HuH-7 (cell line): ENCODE measurements around the gene RREB1.

Experiments used
- DNase-seq: peaks from one replicate; pipeline ENCODE4 v3.0.0; 2011; ENCODE audit warnings: low spot score

Gene RREB1

DNA sequence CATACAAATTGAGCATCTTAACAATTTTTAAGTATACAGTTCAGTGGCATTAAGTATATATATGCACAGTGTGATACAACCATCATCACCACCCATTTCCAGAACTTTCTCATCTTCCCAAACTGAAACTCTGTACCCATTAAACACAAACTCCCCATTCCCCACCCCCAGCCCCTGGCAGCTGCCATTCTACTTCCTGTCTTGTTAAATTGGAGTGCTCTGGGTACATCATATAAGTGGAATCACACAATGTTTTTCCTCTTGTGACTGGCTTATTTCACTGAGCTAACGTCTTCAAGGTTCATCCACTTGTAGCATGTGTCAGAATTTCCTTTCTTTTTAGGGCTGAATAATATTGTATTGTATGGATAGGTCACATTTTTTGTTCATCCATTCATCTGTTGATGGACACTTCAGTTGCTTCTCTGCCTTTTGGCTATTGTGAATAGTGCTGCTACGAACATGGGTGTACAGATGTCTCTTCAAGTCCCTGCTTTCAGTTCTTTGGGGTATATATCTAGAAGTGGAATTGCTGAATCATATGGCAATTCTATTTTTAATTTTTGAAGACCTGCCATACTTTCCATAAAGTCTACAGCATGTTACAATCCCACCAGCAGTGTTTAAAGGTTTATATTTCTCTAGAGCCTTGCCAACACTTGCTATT, 19.6 kb upstream of the RREB1 start:
- DNase-seq: no peak

DNA sequence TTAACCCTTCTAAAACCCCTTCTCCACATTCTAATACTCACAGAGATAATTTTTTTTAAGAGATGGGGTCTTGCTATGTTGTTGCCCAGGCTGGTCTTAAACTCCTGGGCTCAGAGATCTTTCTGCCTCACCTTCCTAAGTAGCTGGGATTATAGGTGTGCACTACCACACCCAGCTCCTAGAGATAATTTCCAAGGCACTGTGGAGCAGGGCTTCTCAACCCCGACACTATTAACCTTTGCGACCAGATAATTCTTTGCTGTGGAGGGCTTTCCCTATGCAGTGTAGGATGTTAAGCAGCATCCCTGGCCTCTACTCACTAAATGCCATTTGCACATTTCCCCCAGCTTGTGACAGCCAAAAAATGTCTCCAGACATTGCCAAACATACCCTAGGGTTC, 8.8 kb upstream of the RREB1 start:
- DNase-seq: no peak

DNA sequence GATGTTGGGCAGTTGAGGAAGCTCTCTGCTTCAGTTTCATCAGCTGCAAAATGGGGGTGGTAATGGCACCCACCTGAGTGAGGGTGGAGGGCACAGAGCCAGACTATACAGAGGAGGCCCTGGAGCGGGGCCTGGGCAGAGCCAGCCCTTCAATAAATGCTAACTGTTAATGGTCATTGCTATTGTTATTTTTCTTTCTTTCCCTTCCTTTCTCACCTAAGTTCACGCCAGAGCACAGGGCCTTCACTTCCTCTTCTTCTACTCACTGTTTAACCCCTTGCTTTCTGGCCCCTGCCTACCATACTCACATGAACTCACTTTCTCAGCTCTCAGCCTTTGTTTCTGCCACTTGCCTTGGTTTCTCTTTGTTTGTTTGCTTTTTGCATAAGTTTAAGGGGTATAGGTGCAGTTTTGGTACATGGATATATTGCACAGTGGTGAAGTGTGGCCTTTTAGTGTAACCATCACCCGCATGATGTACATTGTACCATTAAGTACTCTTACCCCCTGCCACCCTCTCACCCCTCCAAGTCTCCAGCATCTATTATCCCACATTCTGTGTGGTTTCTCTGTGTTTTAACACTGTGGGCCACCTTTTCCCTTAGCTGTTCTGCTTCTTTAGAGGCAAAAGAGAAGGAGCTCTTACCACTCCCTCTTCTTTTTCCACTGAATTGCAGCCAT, 7.5 kb upstream of the RREB1 start:
- no peak for DNase-seq

DNA sequence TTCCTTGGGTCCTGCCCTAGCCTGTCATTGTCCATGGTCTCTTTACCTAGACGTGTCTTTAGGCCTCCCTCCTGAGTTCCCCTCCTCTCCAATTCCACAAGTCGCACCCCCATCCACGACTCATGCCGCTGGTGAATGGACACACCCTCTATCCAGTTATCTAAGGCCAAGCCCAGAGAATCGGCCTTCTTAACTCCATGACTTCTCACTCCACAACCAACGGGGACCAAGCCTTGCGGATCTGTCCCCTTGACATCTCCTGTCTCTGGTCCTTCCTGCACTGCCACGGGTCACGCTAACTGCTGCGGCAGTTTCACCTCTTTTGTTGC, 7.0 kb upstream of the RREB1 start:
- DNase-seq: no peak

DNA sequence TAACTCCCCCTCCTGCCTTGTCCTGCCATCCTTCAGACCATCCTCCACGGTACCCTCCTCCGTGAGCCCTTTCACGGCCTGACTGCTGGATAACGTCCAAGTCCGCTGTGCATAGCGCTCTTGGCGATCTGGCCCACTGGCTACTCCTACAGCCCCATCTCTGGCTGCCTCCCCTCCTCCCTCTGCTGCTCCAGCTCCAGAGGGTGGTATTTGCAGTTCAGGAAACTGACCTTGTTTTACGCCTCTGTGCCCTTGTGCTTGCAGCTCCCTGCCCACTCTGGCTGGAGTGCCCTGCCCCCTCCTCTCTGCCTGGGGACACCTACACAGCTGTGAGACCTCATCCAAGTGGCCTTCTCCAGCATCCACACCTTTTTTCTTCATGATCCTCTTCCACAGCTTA, 6.5 kb upstream of the RREB1 start:
- DNase-seq: no peak

DNA sequence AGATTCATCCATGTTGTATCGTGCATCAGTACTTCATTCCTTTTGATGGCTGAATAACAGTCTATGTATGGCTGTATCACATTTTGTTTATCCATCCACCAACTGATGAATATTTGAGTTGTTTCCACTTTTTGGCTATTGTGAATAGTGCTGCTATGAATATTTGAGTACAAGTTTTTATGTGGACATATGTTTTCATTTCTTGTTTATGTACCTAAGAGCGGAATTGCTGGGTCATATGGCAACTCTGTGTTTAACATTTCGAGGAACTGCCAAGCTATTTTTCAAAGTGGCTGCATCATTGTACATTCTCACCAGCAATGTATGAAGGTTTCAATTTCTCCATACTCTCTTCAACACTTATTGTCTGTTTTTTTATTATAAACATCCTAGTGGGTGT, 3.0 kb upstream of the RREB1 start:
- no peak for DNase-seq

DNA sequence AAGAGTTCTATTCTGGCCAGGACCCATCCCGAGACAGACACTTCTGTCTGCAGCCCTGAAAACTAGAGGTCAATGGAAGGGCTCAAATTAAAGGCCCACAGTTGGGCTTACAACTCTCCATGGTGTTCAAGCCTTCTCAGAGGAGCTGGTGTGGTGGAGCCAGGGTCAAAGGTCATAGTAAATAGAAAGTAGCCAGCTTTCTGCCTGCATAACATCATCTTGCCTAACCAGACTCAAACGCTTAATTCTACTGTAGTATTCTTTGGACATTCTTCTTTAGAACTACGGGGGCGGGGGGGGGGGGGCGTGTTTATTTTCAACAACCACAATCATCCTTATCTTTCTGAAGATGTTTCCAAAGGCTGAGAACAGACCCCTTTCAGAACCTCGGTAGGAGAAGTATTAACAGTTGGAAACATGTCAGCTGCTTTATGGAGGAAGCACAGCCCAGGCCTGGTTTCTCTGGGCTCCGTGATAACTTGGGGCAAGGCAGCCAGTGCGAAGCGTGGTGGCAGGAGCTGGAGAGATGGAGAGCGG, 1.5 kb upstream of the RREB1 start:
- peak; percentile 40 for DNase-seq

DNA sequence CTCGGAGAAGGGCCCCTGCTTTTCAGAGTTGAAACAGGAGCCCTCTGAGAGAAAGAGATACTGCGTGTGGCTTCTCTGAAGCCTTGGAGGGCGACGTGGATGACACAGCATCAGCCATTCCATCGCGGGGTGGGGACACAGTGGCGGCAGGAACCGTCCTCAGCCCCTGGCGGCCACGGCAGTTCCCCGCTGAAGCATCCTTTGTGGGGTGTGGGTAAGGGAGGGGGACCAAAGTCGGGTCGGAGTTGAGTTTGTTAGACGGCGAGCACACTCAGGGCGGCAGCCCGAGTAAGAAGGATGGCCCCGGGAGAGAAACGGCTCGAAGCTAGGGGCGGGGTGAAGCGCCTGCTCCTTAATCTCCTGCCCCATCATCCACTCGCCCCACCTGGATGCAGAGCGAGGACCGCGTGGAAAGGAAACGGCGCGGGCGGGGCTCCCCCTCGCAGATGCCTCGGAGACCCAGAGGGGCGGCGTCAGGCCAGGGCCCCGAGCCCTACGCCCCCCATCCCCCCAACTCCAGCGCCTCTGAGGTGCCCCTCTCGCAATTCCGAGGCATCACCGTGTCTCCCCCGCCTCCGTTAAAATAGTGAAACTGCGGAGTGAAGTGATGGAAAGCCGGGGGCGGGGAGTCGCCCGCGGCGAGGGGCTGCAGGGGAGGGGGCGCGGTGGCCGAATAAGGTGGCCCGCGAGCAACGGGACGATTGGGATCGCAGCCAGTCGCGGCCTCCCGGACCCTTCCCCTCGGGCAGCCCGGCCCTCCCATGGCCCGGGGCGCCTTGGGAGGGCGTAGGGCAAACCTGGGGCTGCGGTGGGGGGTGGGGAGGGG, 796 bp upstream of the RREB1 start:
- DNase-seq: peak; percentile 44

DNA sequence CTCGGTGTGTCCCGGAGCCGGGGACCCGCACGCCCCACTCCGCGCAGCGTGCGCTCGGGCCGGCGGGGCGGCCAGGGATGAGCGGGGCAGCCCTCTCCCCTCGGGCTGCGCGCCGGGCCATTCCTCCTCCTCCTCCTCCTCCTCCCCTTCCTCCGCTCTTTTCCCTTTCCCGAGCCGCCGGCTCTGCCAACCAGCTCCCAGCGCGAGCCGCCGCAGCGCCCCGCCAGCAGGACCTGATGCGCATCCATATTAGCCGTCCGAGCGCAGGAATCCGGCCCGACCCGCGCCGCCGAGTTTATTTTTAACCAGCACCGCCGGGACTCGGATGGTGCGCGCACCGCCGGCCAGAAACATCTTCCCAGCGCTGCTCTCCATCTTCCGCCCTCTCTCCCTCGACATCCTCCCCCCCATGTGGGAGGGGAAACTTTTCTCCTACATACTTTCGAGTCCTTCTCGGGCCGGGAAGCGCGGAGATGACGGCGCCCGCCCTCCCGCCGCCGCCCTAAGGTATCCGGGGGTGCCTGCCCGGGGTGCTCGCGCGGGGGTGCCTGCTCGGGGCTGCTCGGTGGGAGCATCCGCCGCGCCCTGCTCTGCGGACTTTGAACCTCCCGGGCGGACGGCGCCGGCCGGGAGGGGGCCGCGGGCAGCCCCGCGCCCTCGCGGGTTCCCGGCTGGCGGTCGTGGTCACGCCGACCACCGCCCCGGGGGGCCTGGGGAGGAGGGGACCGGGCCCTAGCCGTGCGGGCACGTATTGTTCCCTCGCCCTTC, 619 bp downstream of the RREB1 start:
- DNase-seq: peak; percentile 54

DNA sequence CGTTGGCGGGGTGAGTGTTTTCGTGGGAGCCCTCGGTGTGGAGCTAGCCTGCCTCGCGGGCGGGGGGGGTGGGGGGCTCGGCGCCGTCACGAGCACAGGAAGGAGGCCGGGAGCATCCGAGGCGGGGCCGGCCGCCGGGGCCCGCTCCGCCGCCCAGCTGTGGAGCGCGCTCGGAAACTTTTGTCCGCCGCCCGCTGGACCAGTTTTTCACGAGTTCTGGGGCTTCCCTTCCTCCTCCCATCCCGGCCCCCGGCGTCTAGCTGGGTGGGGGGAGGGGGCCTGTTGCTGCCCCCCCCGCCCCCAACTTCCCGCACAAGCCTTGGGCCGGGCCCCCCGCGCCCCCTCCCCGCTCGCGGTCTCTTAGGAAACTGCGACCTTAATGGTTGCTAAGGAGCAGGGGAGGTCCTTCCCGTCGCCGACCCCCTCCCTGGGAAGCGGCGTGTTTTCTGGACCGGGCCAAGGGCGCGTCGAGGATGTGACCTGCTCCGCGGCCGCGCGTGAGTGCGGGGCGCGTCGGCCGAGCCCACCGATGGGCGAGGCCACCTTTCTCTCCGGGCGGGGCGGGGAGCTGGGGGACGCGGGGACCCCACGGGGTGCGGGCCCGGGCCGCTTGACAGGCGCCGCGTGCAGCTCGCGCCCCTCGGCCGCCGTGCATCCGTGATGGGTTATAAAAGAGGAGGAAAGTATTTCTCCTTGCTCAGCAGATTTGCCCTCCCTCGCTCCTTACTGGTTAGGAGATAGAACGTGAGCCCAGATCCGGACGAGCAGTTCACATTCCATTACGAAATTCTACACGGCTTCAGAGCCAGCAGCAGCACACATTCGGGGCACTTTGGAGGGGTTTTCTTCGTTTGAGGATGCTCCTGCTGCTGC, 1.4 kb downstream of the RREB1 start:
- DNase-seq: peak; percentile 61

DNA sequence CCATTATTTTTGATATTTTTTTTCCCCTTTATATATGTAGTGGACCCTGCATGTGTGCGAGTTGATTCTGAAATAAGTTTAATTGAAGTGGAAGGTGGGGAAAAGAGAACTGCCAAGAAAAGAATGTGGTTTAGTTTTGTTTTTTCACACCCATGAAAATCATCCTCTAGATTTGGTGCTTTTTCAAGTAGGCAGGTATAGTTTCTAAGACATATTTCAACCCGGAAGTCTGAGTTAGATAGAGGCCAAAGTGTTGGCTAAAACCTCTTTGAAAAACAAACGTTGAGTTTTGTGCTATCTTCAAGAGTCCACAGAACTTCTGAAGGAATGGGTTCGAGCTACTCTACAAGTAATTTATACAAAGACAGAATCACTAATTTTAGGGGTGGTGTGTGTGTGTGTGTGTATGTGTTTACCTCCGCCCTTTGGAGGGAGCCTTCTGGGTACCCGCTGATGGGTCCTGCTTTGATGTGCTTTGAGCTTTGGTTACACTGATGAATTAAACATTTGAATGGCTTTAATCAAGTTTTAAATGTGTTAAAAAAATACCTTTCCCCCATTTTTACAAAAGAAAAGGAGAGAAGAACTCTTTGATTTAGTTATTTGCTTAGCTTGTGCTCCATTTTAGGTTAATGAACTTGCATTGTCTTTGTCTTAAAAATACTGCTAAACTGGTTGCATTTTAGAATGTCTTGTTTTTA, 2.5 kb downstream of the RREB1 start:
- no peak for DNase-seq

DNA sequence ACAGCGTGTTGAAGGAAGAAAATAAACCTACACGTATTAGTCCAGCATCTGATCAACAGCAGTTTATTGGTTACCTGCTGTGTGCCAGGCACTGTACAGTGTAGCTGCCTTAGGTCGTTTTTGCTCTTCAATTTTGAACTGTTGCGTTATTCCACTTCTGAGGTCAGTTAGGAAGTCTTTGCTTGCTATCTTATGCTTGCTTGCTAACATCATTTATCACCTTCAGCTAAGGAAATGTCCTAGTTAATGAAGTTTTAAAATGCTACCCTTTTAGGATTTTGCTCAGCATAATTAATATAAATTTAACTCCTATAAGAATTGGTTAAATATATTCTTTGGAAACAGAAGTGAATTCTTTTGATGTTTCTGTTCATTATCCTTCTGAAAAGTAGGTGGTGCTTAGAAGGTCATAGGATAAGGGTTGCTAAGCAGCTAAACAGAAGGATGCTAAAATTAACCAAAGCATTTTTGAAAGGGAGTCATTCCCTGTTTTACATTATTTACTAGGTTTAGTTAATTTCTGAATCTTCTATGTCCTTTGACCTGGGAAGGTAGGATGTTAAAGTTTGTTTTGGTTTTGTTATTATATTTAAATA, 3.4 kb downstream of the RREB1 start:
- DNase-seq: no peak

DNA sequence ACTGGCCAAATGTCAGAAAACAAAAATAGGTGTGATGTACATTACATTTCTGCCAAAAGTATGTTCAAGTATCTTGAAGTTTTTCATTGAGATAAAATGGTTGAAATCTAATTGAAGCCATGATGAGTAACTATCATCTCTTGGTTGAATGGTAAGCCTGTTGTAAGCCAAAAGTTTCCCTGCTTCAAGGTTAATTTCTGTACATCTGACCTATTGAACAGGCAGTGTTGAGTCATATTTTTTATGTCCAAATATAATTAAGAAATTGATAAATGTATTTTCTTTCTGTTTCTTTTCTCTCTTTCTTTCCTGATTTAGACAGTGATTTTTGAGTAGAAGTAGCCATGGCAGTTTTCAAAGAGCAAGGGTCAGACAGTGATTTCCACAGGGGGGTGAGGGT, 4.4 kb downstream of the RREB1 start:
- DNase-seq: no peak

DNA sequence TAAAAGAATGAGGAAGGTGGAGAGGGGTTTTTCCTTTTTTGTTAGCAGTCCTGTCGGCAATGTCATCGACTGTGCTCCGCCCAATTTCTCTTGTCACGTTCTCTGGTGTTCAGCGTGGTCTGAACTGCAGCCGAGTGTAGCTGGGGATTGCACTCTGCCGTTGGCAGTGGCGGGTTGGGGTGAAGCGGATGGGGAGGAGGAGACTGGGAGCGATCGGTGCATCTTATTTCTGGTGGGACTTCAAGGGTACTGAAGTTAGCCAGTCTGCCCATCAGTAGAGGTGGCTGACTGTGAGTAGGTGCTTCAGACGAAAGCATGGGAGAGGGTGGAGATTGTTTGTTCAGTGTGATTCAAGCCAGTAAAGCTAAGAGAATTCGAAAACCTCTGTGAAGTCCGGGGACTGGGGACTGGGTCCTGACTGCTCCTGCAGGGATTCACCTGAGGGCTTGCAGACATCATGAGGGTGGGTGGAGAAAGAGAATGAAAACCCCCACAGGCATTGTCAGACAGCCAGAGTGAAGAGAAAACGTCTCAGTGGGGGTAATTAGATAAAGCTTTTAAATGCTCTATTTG, 5.1 kb downstream of the RREB1 start:
- DNase-seq: peak; percentile 26

DNA sequence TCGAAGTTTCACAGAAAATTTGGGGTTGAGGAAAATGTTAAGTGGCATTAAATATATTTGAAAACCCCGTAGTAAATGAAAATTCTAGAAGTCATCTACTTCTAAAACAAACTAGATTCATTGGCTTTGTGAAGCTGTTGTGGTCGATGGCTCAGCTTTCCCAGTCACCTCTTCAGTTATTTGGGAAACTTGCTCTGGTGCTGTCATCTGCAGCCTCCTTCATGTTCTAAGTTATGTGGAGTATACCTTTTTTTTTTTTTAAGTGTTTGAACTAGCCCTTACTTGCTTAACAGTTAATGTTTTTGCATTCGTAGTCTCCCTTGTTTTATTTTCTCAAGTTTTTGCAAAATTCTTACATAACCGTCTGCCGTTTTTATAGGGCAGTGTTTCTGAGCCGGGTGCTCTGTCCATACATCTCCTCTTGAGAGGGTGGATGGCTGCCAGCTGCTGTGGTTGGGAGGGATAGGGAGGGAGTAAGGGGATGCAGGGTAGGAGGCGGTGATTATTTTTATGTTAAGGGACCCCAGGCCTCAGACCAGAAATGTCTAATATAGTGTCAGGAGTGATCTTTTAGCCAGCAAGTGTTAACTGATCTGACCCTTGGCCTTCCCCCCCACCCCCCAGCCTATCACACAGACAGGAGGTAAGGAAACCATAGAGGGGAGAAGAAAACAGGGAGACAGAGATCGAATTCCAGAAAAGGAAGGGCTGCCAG, 7.1 kb downstream of the RREB1 start:
- DNase-seq: no peak

DNA sequence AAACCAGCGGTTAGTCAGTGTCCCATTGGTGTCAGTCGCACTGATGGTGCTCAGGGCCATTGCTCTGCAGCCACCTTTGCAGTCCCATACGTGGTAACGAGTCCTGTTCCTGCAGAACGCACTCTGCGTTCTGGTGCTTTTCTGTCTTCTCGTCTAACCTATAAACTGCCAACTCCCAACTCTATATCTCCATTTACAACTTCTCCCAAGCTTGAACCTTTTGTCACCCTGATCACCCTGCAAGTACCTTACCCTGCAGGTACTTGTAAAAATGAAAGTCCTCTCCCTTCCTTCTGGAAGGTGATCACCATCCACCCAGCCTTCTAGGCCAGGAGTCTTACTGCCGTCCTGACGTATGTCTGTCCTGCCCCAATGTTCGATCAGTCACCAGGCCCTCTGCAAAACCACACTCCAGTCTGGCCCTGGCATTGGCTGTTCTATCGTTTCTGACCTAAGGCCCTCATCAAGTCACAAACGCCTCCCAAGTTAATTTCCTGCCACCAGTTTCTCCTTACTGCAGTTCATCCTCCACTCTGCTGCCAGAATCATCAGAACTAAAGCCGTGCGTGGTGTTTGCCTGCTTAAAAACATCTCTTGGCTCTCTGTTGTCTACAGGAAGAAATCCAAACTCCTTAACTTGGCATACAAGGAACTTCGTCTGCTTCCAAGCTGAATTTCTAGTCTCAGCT, 7.9 kb downstream of the RREB1 start:
- no peak for DNase-seq

DNA sequence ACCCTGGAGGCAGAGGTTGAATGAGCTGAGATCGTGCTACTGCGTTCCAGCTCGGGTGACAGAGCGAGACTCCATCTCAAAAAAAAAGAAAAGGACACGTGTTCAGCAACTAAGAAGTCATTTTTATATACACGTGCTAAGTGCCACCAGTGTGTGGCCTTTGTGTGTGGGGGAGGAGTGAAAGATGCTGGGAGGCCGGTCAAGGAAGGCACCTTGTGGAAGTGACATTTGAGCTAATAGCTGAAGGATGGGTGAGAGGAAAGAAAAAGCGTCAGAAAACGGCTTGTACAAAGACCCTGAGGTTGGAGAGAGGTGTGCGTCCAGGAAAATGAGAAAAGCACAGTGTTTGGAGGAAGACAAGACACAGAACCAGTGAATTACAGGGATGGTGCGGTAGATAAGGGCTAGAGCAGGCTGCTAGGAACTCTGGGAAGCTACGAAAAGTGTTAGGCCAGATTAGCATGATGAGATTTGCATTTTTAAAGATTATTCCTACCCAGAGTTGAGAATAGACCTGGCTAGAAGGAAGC, 11.6 kb downstream of the RREB1 start:
- no peak for DNase-seq

DNA sequence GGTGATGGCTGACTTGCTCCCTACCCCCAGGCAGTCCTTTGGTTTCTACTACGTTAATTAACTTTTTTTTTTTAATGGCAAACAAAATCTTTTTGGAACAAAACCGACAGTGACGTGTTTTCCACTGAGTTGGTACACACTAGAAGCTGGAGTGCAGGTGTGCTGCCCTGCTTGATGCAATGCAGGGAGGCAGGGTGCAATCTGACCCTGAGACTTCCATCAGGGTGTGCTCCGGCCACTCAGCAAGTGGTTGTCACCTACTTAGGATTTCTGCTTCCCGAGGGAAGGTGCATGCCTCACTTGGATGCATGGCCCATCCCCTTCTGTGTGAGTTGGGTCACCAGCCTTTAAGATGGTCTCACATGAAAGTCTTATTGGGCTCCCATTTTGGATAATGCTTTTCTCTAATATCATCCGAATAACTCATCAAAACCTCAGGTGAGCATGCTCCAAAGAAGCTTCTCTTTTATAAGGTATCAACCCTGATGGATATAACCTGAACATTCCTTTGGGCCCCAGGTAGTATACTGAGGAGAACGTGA, 14.0 kb downstream of the RREB1 start:
- DNase-seq: no peak
